CD4-positive, alpha-beta T cell treated with Interferon alpha-2 for 1 hour (primary cell): ENCODE results near the gene PODNL1.
"Not testable (repeated sequence)": the region's sequence is repeated elsewhere in the genome, so short reads cannot be mapped to it uniquely, and the experiment has no call there.

Source experiments
- DNase-seq, 2 donors: peaks; one replicate each; pipeline ENCODE4 v3.0.0-alpha.2; 2020 to 2022

Gene PODNL1

DNA sequence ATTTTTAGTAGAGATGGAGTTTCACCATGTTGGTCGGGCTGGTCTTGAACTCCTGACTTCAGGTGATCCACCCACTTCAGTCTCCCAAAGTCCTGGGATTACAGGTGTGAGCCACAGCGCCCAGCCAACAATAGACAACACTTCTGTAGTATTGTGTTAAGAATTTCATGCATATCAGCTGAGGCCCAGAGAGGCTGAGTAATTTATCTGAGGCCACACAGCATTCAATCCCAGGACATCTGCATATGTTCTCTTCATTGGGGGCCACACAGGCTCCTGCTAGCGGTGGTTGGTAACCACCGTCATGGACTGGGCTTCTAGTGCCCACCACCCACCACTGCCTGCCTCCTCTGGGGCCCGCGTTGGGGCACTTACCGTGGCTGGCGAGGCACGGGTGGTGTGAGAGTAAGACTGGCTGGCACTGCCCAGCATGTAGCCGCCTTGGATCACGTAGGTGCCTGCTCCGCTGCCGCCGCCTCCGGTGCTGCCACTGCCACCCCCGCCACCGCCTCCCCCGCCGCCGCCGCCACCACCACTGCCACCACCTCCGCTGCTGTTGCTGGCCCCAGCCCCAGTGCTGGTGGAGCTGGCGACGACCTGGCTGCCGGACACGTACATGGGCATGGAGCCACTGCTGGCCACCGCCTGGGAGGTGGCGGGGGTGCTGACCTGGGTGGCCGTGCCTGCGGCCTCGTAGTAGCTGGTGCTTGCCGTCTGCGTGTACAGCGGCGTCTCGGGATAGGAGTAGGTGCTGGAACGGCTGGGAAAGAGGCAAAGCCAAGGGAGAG is 34.3 kb upstream of the PODNL1 start:
- DNase-seq: no peak

DNA sequence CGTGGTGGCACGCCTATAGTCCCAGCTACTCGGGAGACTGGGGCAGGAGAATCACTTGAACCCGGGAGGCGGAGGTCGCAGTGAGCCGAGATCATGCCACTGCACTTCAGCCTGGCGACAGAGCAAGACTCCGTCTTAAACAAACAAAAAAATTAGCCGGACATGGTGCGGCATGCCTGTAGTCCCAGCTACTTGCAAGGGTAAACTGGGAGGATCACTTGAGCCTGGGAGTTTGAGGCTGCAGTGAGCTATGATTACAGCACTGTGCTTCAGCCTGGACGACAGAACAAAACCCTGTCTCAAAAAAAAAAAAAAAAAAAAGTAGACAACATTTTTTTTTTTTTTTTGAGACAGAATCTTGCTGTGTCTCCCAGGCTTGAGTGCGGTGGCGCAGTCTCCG is 33.7 kb upstream of the PODNL1 start:
- not testable (repeated sequence) for DNase-seq

DNA sequence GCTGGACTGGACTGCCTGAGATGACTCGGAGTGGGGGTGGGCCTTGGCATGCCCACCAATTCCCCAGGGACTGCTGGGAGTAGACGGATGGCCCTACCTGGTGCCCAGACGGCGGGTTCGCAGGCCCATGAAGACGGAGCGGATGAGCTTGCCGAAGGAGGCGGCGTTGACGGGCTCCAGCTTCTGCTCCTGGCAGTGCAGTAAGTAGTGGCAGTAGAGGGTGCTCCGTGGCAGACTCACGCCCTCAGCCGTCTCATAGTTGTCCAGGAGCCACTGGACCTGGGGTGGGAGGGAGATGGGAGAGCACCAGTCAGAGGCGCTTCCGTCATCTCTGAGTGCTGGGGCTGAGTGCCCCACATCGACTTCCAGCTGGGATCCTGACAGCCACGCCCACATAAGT is 31.7 kb upstream of the PODNL1 start:
- DNase-seq: no peak

DNA sequence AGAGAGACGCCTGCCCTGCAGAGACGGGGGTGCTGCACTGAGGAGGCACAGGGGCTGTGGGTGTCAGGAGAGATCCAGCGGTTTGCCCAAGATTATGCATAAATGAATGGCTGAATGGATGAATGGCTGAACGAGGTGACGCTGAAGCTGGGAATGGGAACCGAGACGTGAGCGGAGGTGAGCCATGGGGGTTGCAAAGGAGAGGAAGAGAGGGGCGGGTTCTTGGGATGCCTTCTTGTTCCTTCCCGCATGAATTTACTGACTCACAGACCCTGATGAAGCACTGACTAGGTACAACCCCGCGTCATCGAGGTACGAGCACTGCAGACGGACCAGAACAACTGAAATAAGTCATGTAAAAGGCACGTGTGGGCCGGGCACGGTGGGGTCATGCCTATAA is 30.8 kb upstream of the PODNL1 start:
- no peak for DNase-seq

DNA sequence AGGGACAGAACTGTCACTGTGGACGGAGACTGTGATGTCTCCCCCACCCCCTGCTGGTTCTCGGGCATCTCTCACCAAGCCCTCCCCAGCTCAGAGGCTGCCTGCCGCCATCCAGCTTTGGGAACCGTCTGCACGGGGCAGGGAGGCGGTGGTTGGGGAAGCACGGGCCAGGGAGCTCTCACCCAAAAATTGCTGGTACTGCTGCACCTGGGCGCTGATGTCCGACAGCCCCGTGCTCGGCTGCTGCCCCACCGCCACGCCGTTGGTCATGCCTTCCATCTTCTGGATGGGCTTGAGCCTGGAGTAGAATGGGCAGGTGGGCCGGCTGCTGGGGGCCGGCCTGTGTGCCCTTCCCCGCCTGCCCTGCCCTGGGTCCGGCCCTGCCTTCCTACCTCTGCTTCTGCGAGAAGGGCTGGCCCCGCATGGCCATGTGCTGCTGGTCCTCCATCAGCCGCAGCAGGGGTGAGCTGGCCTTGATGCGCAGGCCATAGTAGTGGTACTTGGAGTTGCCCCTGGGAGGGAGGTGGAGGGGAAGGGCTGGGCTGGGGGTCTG is 30.2 kb upstream of the PODNL1 start:
- no peak for DNase-seq

DNA sequence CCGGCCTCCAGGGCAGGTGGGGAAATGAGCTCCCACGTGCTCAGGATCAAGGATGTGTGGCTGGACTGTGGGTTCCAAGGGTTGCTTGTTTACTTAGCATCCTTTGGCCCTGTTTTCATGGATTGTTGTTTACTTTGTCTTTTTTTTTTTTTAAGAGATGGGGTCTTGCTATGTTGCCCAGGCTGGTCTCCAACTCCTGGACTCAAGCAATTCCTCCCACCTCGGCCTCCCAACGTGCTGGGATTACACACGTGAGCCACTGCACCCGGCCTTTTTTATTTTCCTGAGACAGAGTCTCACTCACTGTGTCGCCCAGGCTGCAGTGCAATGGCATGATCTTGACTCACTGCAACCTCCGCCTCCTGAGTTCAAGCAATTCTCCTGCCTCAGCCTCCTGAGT is 29.0 kb upstream of the PODNL1 start:
- DNase-seq: not testable (repeated sequence)

DNA sequence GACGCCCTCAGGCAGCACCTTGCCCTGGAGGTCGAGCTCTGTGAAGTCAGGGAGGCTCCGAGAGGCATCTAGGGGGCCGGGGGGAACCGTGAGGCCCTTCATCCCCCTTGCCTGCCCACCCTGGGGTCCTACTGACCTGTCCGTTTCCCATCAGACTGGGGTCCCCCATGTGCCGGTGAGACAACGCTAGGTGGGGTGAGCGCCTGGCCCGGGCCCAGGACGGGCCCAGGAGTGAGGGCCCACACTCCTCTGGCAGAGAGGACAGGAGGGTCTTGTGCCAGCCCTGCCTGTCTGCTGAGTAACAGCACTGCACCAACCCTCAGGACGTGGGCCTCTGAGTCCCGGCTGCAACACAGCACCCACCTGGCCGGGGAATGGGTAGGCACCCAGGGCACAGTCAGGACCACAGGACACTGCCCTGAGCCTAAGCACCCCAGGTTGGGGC is 28.5 kb upstream of the PODNL1 start:
- no peak for DNase-seq

DNA sequence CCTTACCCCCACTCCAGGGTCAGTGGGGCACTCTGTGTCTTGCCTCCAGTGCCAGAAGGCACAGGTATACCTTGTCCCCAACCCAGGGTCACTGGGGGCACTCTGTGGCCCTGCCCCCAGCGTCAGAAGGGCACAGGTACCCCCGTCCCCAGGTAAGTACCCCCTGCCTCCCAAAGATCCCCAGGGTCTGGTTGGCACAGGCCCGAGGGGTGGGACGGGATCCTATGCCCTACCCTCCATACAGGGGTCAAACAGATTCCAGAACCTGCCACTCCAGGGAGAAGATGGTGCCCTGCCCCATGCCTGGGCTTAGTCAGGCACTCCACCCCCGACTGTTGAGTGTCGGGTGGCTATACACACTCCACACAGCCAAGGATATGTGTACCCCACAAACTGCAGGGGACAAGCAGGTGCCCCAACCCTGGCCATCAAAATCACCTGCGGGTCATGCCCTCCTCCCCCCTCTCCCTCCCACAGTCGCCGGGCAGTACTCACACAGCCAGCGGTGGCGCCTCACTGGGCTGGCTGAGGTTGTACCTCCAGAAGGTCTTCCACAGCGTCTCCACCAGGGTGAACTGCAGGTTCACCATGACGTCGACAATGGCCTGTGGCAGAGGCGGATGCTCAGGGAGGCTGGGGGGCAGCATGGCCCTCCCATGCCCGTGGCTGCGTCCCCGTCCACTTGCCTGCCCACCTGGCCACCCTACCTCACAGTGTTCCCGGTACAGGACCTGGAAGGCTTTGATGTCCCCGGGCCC is 27.9 kb upstream of the PODNL1 start:
- DNase-seq: no peak

DNA sequence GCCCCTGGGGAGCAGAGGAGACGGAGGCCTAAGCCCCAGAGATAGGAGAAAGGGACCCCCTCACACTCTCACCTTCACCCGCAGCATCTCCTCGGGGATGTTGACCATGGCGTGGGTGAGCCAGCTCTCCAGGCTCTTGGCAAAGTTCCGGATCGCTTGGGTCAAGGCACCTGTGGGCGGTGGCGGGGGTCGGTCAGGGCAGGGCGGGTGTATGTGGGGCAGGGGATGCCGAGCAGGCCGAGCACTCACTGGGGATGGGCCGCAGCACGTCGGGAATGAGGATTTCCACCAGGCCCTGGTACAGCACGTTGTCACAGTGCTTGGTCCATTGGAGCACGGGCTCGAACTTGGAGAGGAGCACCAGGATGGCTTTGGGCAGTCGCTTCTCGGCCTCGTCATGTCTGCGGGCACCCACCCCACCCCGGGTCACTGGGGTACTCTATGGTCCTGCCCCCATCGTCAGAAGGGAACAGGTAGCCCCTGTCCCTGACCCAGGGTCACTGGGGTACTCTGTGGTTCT is 27.2 kb upstream of the PODNL1 start:
- DNase-seq: no peak

DNA sequence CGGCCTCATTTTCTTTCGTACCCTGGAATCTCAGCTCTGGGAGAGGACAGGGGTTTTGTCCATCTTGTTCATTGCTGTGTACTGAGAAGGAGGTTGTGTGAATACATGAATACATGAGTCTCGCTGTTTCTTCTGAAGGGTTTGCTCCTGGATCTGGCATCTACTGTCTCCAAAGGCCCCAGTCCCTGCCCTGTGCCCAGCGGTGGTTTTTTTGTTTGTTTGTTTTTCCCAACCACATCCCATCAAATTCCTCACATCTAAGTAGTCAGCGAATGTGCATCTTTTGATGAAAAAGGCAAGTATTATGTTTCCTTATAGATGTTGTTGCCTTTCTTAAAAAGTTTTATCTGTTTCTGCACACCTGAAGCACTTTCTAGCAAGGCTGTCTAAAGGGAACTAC is 26.6 kb upstream of the PODNL1 start:
- no peak for DNase-seq

DNA sequence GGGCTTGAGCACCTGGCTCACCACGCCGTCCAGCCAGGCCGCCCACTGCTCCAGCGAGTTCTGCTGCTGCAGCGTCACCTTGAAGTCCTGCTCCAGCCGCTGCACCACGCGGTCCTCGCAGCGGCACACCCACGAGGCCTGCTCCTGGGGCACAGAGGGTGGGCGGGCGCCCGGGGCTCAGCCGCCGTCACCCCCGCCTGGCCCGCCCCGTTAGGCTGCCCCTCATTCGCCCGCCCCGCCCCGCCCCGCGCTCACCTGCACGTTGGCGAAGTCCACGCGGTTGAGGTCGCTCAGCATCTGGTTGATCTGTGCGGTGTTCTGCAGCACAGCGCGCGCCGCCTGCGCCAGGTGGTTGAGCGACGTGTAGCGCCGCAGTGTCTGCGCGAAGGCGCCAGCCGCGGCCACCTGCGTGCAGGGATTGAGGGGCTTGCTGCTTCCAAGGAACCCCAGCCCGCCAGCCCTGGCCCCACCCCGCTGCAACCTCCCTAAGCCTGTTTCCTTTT is 25.4 kb upstream of the PODNL1 start:
- DNase-seq: no peak

DNA sequence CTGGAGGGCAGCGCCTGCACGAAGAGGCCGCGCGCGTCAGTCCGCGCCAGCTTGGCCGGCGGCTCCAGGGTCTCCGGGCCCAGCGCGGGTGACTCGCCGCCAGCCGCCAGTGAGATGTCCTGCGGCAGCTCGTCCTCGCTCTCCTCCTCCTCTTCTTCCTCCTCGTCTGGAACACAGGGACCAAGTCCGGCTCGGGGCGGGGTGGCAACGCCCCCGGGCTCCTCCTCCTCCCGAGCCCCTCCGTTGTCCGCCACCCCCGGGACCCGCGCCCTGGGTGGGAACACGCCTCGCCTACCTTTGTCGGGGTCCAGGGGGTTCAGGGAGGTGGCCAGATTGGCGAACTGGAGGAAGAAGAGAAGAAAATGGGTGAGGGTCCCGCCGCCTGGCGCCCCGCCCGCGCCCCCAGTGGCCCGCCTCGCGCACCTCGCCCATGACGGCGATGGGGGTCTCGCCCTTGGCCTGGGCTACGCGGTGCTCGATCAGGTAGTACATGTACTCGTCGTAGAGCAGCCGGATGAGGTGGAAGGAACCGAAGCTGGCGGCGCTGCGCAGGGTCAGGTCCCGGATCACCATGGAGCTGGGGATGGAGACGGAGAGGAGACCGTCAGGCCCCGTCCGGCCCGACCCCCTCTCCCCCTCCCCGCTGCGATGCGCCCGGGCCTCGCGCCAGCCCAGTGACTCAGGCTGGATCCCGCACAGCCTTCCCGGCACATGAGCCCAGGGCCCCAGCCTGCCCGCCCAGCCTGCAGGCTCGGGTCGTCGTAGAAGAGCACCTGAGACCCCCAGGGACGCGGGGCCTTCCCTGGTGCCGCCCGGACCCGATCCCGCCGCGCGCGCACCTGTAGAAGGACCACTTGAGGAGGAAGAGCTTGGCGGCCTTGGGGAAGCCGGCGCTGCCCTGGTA is 24.7 kb upstream of the PODNL1 start:
- DNase-seq: no peak

DNA sequence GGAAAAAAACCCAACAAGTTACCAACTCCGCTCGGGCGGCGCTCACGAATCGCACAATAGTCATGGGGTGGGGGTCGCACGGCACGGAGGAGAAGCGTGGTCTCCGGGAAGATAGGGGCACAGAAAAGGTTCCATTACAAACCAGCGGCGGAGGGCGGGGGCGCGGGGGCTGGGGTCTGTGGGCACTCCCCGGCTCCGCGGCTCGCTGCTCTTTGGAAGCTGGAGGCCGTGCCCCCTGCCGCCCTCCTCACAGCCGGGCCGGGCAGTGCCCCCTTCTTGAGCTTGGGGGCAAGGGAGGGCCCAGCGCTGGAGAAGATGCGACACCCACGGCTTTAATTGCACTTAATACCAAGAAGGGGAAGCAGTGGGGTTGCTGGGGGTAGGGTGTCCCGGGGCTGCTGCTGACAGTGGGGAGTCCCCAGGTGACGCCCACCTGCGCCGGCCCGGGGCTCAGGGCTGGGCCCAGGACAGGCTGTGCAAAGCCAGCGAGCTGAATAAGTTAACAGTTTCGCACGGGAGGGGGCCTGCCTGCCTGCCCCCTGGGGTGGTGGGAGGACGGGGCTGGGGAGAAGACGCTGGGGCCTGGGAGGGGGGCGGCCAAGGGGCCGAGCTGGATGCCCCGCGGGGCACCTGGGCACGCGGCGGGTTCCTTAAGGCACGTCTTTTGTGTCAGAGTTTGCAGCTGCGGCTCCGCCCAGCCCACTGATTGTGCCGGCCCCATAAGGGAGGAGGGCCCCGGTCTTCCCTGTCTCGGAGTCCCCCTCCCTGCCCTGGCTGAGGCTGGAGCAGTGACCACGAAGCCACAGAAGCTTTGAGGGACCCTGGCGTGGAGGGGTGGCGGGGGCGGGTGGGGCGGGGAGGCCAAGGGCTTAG is 23.8 kb upstream of the PODNL1 start:
- no peak for DNase-seq

DNA sequence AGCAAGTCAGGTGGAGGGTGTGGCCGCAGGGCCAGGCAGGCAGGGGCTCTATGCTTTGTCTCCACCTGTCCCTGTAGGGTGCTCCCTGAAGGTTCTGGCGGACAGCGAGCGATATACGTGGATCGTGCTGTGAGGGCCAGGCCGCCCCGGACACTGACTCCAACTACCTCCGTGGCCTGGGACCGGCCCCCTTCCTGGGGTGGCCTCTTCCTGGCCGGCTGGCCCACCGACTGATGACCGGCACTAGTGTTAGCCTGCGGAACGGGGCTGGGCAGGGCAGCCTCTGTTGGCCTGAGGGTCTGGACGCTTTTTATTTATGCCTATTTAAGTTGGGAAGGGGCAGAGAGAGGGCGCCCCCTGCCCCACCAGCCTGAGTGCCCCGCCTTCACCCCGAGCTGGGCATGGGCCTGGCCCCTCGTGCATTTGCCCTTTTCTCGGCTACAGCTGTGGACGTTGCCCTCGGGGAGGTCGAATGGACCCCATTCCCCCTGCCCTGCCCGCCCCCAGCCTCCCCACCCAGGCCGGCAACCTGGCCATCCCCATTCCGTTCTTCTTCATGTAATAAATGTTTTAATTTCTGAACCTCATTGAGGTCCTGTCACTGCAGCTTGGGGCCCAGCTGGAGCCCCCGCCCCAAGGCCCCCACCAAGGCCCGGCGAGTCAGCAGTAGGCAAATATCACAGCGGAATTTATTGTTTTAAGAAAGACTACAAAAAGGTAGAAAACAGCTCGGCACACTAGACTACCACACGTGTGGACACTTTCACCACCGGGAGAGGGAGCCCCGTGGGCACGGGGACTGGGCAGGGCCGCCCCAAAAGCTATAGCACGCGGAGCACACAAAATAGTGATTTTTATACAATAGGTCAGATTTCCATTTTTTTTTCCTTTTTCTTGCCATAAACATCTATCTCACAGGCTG is 22.9 kb upstream of the PODNL1 start:
- DNase-seq: no peak

DNA sequence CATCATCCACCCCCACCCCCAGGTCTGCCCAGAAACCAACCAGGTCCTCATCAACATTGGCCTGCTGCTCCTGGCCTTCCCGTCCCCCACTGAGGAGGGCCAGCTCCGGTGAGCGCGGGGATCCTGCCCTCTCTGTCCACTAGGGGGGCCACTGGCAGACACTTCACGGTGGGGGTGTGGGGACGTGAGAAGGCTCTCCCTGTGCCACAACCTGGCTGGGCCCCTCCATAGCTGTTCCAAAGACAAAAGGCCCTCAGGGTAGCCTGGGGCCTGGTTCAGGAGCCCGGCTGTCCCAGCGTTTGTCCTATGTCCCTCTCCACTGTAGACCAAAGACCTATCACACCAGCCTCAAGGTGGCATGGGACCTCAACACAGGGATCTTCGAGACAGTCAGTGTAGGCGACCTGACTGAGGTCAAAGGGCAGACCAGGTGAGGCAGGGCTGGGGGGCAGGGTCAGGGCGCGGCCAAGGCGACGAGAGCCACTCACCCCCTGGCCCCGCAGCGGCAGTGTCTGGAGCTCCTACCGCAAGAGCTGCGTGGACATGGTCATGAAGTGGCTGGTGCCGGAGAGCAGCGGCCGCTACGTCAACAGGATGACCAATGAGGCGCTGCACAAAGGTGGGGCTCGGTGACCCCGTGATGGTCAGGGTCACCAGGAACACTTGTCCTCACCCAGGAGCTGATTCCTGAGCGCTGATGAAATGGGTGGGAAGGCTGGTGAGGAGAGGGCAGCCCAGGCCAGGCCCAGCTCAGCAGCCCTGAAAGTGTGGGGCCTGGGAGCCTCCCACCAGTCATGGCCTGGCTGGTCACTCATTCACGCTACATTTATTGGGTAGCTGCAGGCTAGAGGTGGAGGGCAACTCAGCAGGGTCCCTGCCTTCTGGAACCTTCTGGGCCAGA is 22.0 kb upstream of the PODNL1 start:
- peak in 1 of 2 donors; percentile 43 for DNase-seq

DNA sequence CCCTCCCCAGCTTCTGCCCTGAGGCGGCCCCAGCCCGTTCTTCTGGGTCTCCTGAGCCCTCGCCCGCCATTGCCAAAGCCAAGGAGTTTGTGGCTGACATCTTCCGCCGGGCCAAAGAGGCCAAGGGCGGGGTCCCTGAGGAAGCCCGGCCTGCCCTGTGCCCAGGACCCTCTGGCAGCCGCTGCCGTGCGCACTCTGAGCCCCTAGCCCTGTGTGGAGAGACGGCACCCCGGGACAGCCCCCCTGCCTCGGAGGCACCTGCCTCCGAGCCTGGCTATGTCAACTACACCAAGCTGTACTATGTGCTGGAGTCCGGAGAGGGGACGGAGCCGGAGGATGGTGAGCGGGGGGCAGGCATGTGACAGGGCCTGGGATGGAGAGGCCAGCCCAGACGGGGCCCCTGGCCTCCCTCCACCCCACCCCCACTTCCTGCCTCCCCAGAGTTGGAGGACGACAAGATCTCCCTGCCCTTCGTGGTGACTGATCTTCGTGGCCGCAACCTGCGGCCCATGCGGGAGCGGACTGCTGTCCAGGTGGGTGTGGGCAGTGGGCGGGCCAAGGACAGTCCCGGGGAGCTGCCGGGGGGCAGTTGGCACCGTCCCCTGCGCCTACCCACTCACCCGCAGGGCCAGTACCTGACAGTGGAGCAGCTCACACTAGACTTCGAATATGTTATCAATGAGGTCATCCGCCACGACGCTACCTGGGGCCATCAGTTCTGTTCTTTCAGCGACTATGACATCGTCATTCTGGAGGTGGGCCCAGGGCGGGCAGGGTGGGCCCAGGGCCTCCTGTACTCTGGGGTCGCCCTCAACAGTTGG is 21.1 kb upstream of the PODNL1 start:
- no peak for DNase-seq

DNA sequence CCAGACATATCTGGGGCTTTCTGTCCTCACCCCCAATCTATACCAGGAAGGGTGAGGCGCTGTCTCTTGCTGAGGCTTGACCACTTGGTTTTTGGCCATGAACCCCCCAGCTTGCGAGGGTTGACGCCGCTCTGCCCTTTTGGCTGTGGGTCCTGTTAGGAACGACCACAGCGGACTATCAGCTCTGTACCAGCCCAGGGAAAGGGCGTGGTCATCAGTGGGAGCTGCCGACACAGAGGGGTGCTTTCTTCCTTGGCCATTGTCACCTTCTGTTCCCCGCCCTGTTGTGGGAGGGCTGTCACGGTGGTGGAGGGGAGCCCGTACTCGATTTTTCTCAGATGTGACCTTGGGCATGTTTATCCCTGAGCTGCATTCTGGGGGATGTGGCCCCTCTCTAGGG is 19.8 kb upstream of the PODNL1 start:
- no peak for DNase-seq

DNA sequence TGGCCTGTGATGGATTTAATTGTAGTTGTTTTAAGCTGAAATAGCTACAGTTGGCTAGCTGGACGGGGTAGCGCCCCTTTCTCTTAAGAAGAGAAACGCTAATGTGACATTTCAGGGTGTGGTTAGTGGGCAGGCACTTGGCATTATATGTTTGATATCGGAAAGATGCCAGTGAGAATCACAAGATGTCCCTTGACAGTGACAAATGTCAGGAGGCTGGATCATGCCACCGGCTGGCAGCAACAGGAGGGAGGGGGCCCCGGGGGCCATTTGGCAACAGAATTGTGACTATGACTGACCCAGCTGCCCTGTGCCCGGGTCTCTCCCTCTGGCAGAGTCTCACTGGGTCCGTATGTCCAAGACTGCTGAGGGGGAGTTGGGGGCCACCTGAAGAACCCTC is 18.8 kb upstream of the PODNL1 start:
- no peak for DNase-seq
